Thymus (tissue), 11 donors: ENCODE results near the gene PHETA2. TPM values are rescaled to one million over a fixed set of nuclear protein-coding genes. Genes with fewer than 3 reads are reported as not detected.
"Not testable (repeated sequence)": the region's sequence is repeated elsewhere in the genome, so short reads cannot be mapped to it uniquely, and the experiment has no call there.

ENCODE experiments used
- DNase-seq, 9 donors: peaks; one replicate each; pipeline ENCODE4 v3.0.0-alpha.2; 2013; ENCODE audit warnings: low spot score in 9 of 9, low read depth in 6 of 9, missing footprints in 1 of 9
- H3K27ac ChIP-seq, 2 donors: one replicate each; pipeline ENCODE4 v1.5.1; 2013; ENCODE audit warnings: control low read depth in 1 of 2, low read depth in 1 of 2, low read length in 1 of 2, mild to moderate bottlenecking in 1 of 2, moderate library complexity in 1 of 2
- H3K27me3 ChIP-seq, 2 donors: one replicate each; pipeline ENCODE4 v1.5.1; 2013; ENCODE audit warnings: low read length in 1 of 2; ENCODE audit not compliant: control insufficient read depth in 2 of 2, insufficient read depth in 1 of 2
- H3K36me3 ChIP-seq, 2 donors: one replicate each; pipeline ENCODE4 v1.5.1; 2013; ENCODE audit warnings: low read length in 1 of 2, mild to moderate bottlenecking in 1 of 2, moderate library complexity in 1 of 2; ENCODE audit not compliant: control insufficient read depth in 2 of 2, insufficient read depth in 2 of 2
- H3K4me1 ChIP-seq, 2 donors: one replicate each; pipeline ENCODE4 v1.5.1; 2013; ENCODE audit warnings: low read length in 2 of 2; ENCODE audit not compliant: control insufficient read depth in 2 of 2, insufficient read depth in 2 of 2
- H3K4me3 ChIP-seq, 2 donors: one replicate each; pipeline ENCODE4 v1.5.1; 2013; ENCODE audit warnings: low read length in 2 of 2, control low read depth in 1 of 2, mild to moderate bottlenecking in 1 of 2
- H3K9me3 ChIP-seq, 2 donors: one replicate each; pipeline ENCODE4 v1.5.1; 2013; ENCODE audit warnings: low read length in 1 of 2, mild to moderate bottlenecking in 1 of 2; ENCODE audit not compliant: control insufficient read depth in 2 of 2, insufficient read depth in 1 of 2
- WGBS: extraction: QIAGEN DNeasy Blood & Tissue Kit; methylation state at CpG from one replicate; pipeline ENCODE4 v1.1.7; 2013; 5-methylcytosine and 5-hydroxymethylcytosine counted together
- polyA plus RNA-seq: library from polyadenylated mRNA; stranded (reverse); fragments of 200-250 nt; gene quantifications from one replicate; pipeline ENCODE4 v1.2.3, GENCODE V29; 2013
- total RNA-seq: library from RNA; stranded (reverse); fragments of 120-200 nt; gene quantifications from one replicate; pipeline ENCODE4 v1.2.4, GENCODE V29; 2013
- donor health status: healthy.

PHETA2 gene
- total and polyA plus RNA-seq, 2 donors = 5.1 to 5.2 TPM

GRCh38 chr22:42084874-42085273, 10.8 kb downstream of the PHETA2 start:
- 98% methylated on average over 8 of the region's 8 CpGs for WGBS
- DNase-seq = no peak
- no peak overlapping the region for H3K27ac ChIP-seq
- peaks cover 6 to 17% of the 10 kb centered on the region in 2 donors for H3K4me1 ChIP-seq
- peaks cover 0 to 11% of the 10 kb centered on the region in 2 donors for H3K9me3 ChIP-seq
- no peak overlapping the region for H3K4me3 ChIP-seq
- no peaks in the 10 kb centered on the region for H3K27me3 ChIP-seq
- H3K36me3 ChIP-seq = peaks cover 51 to 64% of the 10 kb centered on the region in 2 donors

- peaks cover 0 to 14% of the 10 kb centered on the region in 2 donors for H3K9me3 ChIP-seq
- H3K27ac ChIP-seq = no peak overlapping the region
- no peak overlapping the region for H3K4me3 ChIP-seq
- WGBS = 94% methylated on average over 6 of the region's 6 CpGs
- H3K36me3 ChIP-seq = peaks cover 51 to 64% of the 10 kb centered on the region in 2 donors
- no peak for DNase-seq
- peaks cover 2 to 15% of the 10 kb centered on the region in 2 donors for H3K4me1 ChIP-seq
- H3K27me3 ChIP-seq = no peaks in the 10 kb centered on the region
These were observed 12.0 kb downstream of the PHETA2 start for GRCh38 chr22:42086051-42086450.

- H3K9me3 ChIP-seq = peaks cover 0 to 14% of the 10 kb centered on the region in 2 donors
- DNase-seq = peak; percentile 93 to 99 (median 98)
- peaks cover 6 to 23% of the 10 kb centered on the region in 2 donors for H3K4me1 ChIP-seq
- peak within 1 kb of the TSS; percentile 70 to 97 for H3K4me3 ChIP-seq
- H3K27me3 ChIP-seq = no peaks in the 10 kb centered on the region
- under 1% methylated on average over 71 of the region's 71 CpGs for whole genome bisulfite sequencing
- H3K36me3 ChIP-seq = peaks cover 12 to 26% of the 10 kb centered on the region in 2 donors
- peak within 1 kb of the TSS; percentile 94 to 95 for H3K27ac ChIP-seq
These were observed 16.8 kb downstream of the PHETA2 start, which contains the start of gene NDUFA6 for GRCh38 chr22:42090596-42091454. TSS of gene NDUFA6 (minus strand) at chr22:42090772. CDS start at chr22:42090744, 28 bp downstream.

- peaks cover 6 to 20% of the 10 kb centered on the region in 2 donors for H3K36me3 ChIP-seq
- peaks cover 6 to 23% of the 10 kb centered on the region in 2 donors for H3K4me1 ChIP-seq
- 47% methylated on average over 7 of the region's 7 CpGs for WGBS
- peaks cover 0 to 14% of the 10 kb centered on the region in 2 donors for H3K9me3 ChIP-seq
- H3K27ac ChIP-seq = peak overlapping the region; percentile 86 to 87
- no peaks in the 10 kb centered on the region for H3K27me3 ChIP-seq
- peak overlapping the region; percentile 70 to 97 for H3K4me3 ChIP-seq
- no peak for DNase-seq
These were observed 17.4 kb downstream of the PHETA2 start for GRCh38 chr22:42091455-42091782.

GRCh38 chr22:42101199-42101598, 27.2 kb downstream of the PHETA2 start:
- no peak for DNase-seq
- no peaks in the 10 kb centered on the region for H3K4me1 ChIP-seq
- peaks cover 2 to 42% of the 10 kb centered on the region in 2 donors for H3K9me3 ChIP-seq
- no peaks in the 10 kb centered on the region for H3K27me3 ChIP-seq
- H3K36me3 ChIP-seq = peaks cover 0 to 4% of the 10 kb centered on the region in 2 donors
- 98% methylated on average over 3 of the region's 3 CpGs for WGBS
- H3K27ac ChIP-seq = no peak overlapping the region
- H3K4me3 ChIP-seq = no peak overlapping the region

- H3K4me1 ChIP-seq, H3K27me3 ChIP-seq, H3K36me3 ChIP-seq, H3K4me3 ChIP-seq, DNase-seq, H3K27ac ChIP-seq: not testable (repeated sequence)
- whole genome bisulfite sequencing = 97% methylated on average over 6 of the region's 6 CpGs
- H3K9me3 ChIP-seq = peaks cover 2 to 33% of the 10 kb centered on the region in 2 donors
These were observed 30.3 kb downstream of the PHETA2 start for GRCh38 chr22:42104332-42104860.

- Histone ChIP-seq H3K4me1 (no peaks in the 10 kb centered on the region), H3K9me3 (peaks cover 2 to 11% of the 10 kb centered on the region in 2 donors), H3K27ac (no peak overlapping the region), H3K4me3 (no peak overlapping the region), H3K27me3 (no peaks in the 10 kb centered on the region), H3K36me3 (no peaks in the 10 kb centered on the region)
- no peak for DNase-seq
- WGBS = 96% methylated on average over 18 of the region's 18 CpGs
These were observed 34.8 kb downstream of the PHETA2 start for GRCh38 chr22:42108848-42109247.

GRCh38 chr22:42111798-42112197, 37.8 kb downstream of the PHETA2 start:
- no peak for DNase-seq
- H3K9me3 ChIP-seq = peaks cover 2 to 18% of the 10 kb centered on the region in 2 donors
- H3K27ac ChIP-seq = no peak overlapping the region
- WGBS = 71% methylated on average over 4 of the region's 4 CpGs
- no peaks in the 10 kb centered on the region for H3K4me1 ChIP-seq
- no peaks in the 10 kb centered on the region for H3K36me3 ChIP-seq
- H3K27me3 ChIP-seq = no peaks in the 10 kb centered on the region
- H3K4me3 ChIP-seq = no peak overlapping the region

- not testable (repeated sequence) for H3K27ac ChIP-seq, H3K36me3 ChIP-seq, H3K27me3 ChIP-seq, H3K4me3 ChIP-seq, H3K4me1 ChIP-seq
- H3K9me3 ChIP-seq = peaks cover 2 to 18% of the 10 kb centered on the region in 2 donors
- DNase-seq = peak in 1 of 9 donors; percentile 43
- 23% methylated on average over 4 of the region's 4 CpGs for WGBS
These were observed 38.7 kb downstream of the PHETA2 start for GRCh38 chr22:42112793-42113192.
